Neuronal stem cell (in vitro differentiated cells): ENCODE data around the gene AMOTL1.

ENCODE experiments used
- DNase-seq: peaks from one replicate; pipeline ENCODE4 v3.0.0-alpha.2; 2013; ENCODE audit warnings: low spot score
- H2AFZ ChIP-seq: one replicate; pipeline ENCODE4 v1.6.1; 2013; ENCODE audit warnings: mild to moderate bottlenecking, low read length, inconsistent platforms
- H2AK5ac ChIP-seq: 2 replicates; pipeline ENCODE4 v1.6.1; 2013; ENCODE audit warnings: low read depth, mild to moderate bottlenecking, inconsistent platforms, low read length, moderate library complexity, mixed read lengths
- H2BK120ac ChIP-seq: 2 replicates; pipeline ENCODE4 v1.6.1; 2013; ENCODE audit warnings: low read depth, mild to moderate bottlenecking, inconsistent platforms, low read length, moderate library complexity, mixed read lengths
- H2BK12ac ChIP-seq: one replicate; pipeline ENCODE4 v1.6.1; 2013; ENCODE audit warnings: low read length, inconsistent platforms
- H2BK15ac ChIP-seq: 2 replicates; pipeline ENCODE4 v1.6.1; 2013; ENCODE audit warnings: mild to moderate bottlenecking, low read length, inconsistent platforms, mixed read lengths
- H2BK5ac ChIP-seq: one replicate; pipeline ENCODE4 v1.6.1; 2013; ENCODE audit warnings: inconsistent platforms, mild to moderate bottlenecking, low read length, moderate library complexity
- H3K14ac ChIP-seq: one replicate; pipeline ENCODE4 v1.6.1; 2013; ENCODE audit warnings: low read length, inconsistent platforms
- H3K18ac ChIP-seq: 2 replicates; pipeline ENCODE4 v1.6.1; 2013; ENCODE audit warnings: low read length, inconsistent platforms
- H3K23ac ChIP-seq: 2 replicates; pipeline ENCODE4 v1.6.1; 2013; ENCODE audit warnings: low read depth, mild to moderate bottlenecking, mixed read lengths, low read length, inconsistent platforms; ENCODE audit not compliant: poor library complexity
- H3K27ac ChIP-seq: replicated peaks from 3 replicates; pipeline ENCODE4 v1.5.1; 2013; ENCODE audit warnings: low read length, inconsistent platforms
- H3K27me3 ChIP-seq, 3 experiments: 2 replicates each; pipeline ENCODE4 v1.6.1; 2013; ENCODE audit warnings: low read length in 3 of 3, mild to moderate bottlenecking in 2 of 3, inconsistent platforms in 1 of 3, low read depth in 1 of 3, mixed read lengths in 1 of 3, moderate library complexity in 1 of 3; ENCODE audit not compliant: control insufficient read depth in 3 of 3, insufficient read depth in 3 of 3
- H3K36me3 ChIP-seq, 2 donors: replicated peaks in 1 of 2; 2 replicates each; pipeline ENCODE4 v1.6.1; 2013; ENCODE audit warnings: low read length in 2 of 2; ENCODE audit not compliant: control insufficient read depth in 2 of 2, insufficient read depth in 2 of 2
- H3K4ac ChIP-seq: 2 replicates; pipeline ENCODE4 v1.6.1; 2013; ENCODE audit warnings: inconsistent platforms, mild to moderate bottlenecking, low read length, moderate library complexity
- H3K4me1 ChIP-seq, 2 donors: 1 replicate in 1 of 2; 2 replicates in 1 of 2; pipeline ENCODE4 v1.6.1; 2013; ENCODE audit warnings: low read length in 2 of 2, low read depth in 1 of 2; ENCODE audit not compliant: control insufficient read depth in 2 of 2, insufficient read depth in 1 of 2
- H3K4me2 ChIP-seq: one replicate; pipeline ENCODE4 v1.6.1; 2013; ENCODE audit warnings: mild to moderate bottlenecking, low read length, inconsistent platforms; ENCODE audit not compliant: insufficient read depth, poor library complexity, severe bottlenecking
- H3K4me3 ChIP-seq, 2 donors: 2 replicates each; pipeline ENCODE4 v1.5.1; 2013; ENCODE audit warnings: low read length in 2 of 2, mild to moderate bottlenecking in 2 of 2, inconsistent platforms in 1 of 2, moderate library complexity in 1 of 2
- H3K79me1 ChIP-seq: one replicate; pipeline ENCODE4 v1.6.1; 2013; ENCODE audit warnings: low read depth, mild to moderate bottlenecking, inconsistent platforms, low read length, moderate library complexity
- H3K9ac ChIP-seq: one replicate; pipeline ENCODE4 v1.6.1; 2013; ENCODE audit warnings: mild to moderate bottlenecking, low read depth, low read length, inconsistent platforms; ENCODE audit not compliant: poor library complexity
- H3K9me3 ChIP-seq, 2 donors: replicated peaks in 1 of 2; 2 replicates each; pipeline versions ENCODE3 to v1.6.1; 2013; ENCODE audit warnings: low read length in 2 of 2, mild to moderate bottlenecking in 2 of 2, inconsistent platforms in 1 of 2, low read depth in 1 of 2, mixed read lengths in 1 of 2, moderate library complexity in 1 of 2; ENCODE audit not compliant: control insufficient read depth in 2 of 2, insufficient read depth in 1 of 2
- H4K8ac ChIP-seq: one replicate; pipeline ENCODE4 v1.6.1; 2013; ENCODE audit warnings: low read depth, mild to moderate bottlenecking, inconsistent platforms, low read length, moderate library complexity
- H4K91ac ChIP-seq: one replicate; pipeline ENCODE4 v1.6.1; 2013; ENCODE audit warnings: low read length, low read depth, mild to moderate bottlenecking, inconsistent platforms; ENCODE audit not compliant: poor library complexity
- WGBS, 2 donors: extraction: QIAGEN DNeasy Blood & Tissue Kit; methylation state at CpG; one replicate each; pipeline ENCODE4 v1.1.7; 2013; ENCODE audit warnings: missing lambda C conversion rate in 2 of 2, mixed read lengths in 1 of 2; ENCODE audit not compliant: insufficient read length in 2 of 2, insufficient replicate concordance in 1 of 2; ENCODE audit errors: extremely low coverage in 2 of 2; 5-methylcytosine and 5-hydroxymethylcytosine counted together

The AMOTL1 gene

GRCh38 chr11:94866936-94867795 lies 99.0 kb downstream of the AMOTL1 start:
- no peak overlapping the region for H3K4me3 ChIP-seq
- H3K18ac ChIP-seq = no peak overlapping the region
- no peak for DNase-seq
- H3K9ac ChIP-seq = peak overlapping the region; percentile 55
- H3K9me3 ChIP-seq = peaks cover 0 to 3% of the 10 kb centered on the region in 2 donors
- no CpG with 5 or more reads among the region's 9 CpGs for WGBS, 2 donors
- H4K91ac ChIP-seq = no peak overlapping the region
- no peak overlapping the region for H2BK5ac ChIP-seq
- no peak overlapping the region for H3K4ac ChIP-seq
- H2BK120ac ChIP-seq = no peak overlapping the region
- no peaks in the 10 kb centered on the region for H3K27me3 ChIP-seq
- no peak overlapping the region for H3K14ac ChIP-seq
- H3K79me1 ChIP-seq = no peaks in the 10 kb centered on the region
- H2BK15ac ChIP-seq = no peak overlapping the region
- no peak overlapping the region for H2AK5ac ChIP-seq
- H2AFZ ChIP-seq = no peak overlapping the region
- H3K4me1 ChIP-seq = peaks cover 0 to 12% of the 10 kb centered on the region in 2 donors
- peaks cover 45 to 100% of the 10 kb centered on the region in 2 donors for H3K36me3 ChIP-seq
- no peak overlapping the region for H3K23ac ChIP-seq
- no peak overlapping the region for H3K4me2 ChIP-seq
- H4K8ac ChIP-seq = no peak overlapping the region
- no peak overlapping the region for H2BK12ac ChIP-seq
- H3K27ac ChIP-seq = no peak overlapping the region

GRCh38 chr11:94868468-94868867 lies 100.3 kb downstream of the AMOTL1 start:
- Histone ChIP-seq H3K4me2 (no peak overlapping the region), H3K4me3 (no peak overlapping the region), H3K27me3 (no peaks in the 10 kb centered on the region), H4K91ac (no peak overlapping the region), H2AK5ac (no peak overlapping the region), H3K23ac (no peak overlapping the region), H3K9ac (no peak overlapping the region), H3K79me1 (no peaks in the 10 kb centered on the region), H4K8ac (no peak overlapping the region), H3K4ac (no peak overlapping the region), H3K18ac (no peak overlapping the region), H3K14ac (no peak overlapping the region), H3K4me1 (peaks cover 0 to 12% of the 10 kb centered on the region in 2 donors), H3K36me3 (peaks cover 53 to 100% of the 10 kb centered on the region in 2 donors), H3K27ac (no peak overlapping the region), H2BK5ac (no peak overlapping the region), H3K9me3 (peaks cover 0 to 3% of the 10 kb centered on the region in 2 donors), H2BK120ac (no peak overlapping the region), H2BK12ac (no peak overlapping the region), H2BK15ac (no peak overlapping the region), H2AFZ (no peak overlapping the region)
- no CpG with 5 or more reads among the region's 5 CpGs for WGBS, 2 donors
- DNase-seq = no peak

- no peak overlapping the region for H2AFZ ChIP-seq
- H2BK120ac ChIP-seq = no peak overlapping the region
- H2AK5ac ChIP-seq = no peak overlapping the region
- peaks cover 57 to 100% of the 10 kb centered on the region in 2 donors for H3K36me3 ChIP-seq
- H3K4ac ChIP-seq = no peak overlapping the region
- H3K27me3 ChIP-seq = no peaks in the 10 kb centered on the region
- H3K9me3 ChIP-seq = peaks cover 0 to 3% of the 10 kb centered on the region in 2 donors
- H3K4me1 ChIP-seq = peaks cover 0 to 12% of the 10 kb centered on the region in 2 donors
- no peak overlapping the region for H3K4me3 ChIP-seq
- H3K23ac ChIP-seq = no peak overlapping the region
- H2BK5ac ChIP-seq = no peak overlapping the region
- peak overlapping the region; percentile 16 for H3K18ac ChIP-seq
- H3K4me2 ChIP-seq = no peak overlapping the region
- no peak for DNase-seq
- no peak overlapping the region for H2BK15ac ChIP-seq
- H3K9ac ChIP-seq = no peak overlapping the region
- H3K27ac ChIP-seq = no peak overlapping the region
- no peak overlapping the region for H4K8ac ChIP-seq
- no peak overlapping the region for H2BK12ac ChIP-seq
- H3K79me1 ChIP-seq = no peaks in the 10 kb centered on the region
- WGBS, 2 donors = no CpG with 5 or more reads among the region's 10 CpGs
- H4K91ac ChIP-seq = no peak overlapping the region
- no peak overlapping the region for H3K14ac ChIP-seq
Measured at GRCh38 chr11:94869186-94869585, 101.0 kb downstream of the AMOTL1 start.

- Histone ChIP-seq H2BK12ac (no peak overlapping the region), H4K8ac (no peak overlapping the region), H3K79me1 (no peaks in the 10 kb centered on the region), H3K14ac (no peak overlapping the region), H3K4me3 (no peak overlapping the region), H3K4me2 (no peak overlapping the region), H3K9me3 (peaks cover 0 to 3% of the 10 kb centered on the region in 2 donors), H3K9ac (no peak overlapping the region), H2AK5ac (no peak overlapping the region), H3K36me3 (peaks cover 52 to 99% of the 10 kb centered on the region in 2 donors), H3K23ac (no peak overlapping the region), H3K18ac (no peak overlapping the region), H3K4ac (no peak overlapping the region), H3K27ac (no peak overlapping the region), H4K91ac (no peak overlapping the region), H2BK15ac (no peak overlapping the region), H2BK5ac (no peak overlapping the region), H2AFZ (no peak overlapping the region), H3K27me3 (no peaks in the 10 kb centered on the region), H3K4me1 (peaks cover 0 to 12% of the 10 kb centered on the region in 2 donors), H2BK120ac (no peak overlapping the region)
- WGBS, 2 donors = no CpG with 5 or more reads among the region's 5 CpGs
- no peak for DNase-seq
Measured at GRCh38 chr11:94870422-94870821, 102.3 kb downstream of the AMOTL1 start.
